Karpas-422 (cell line): Measurements from ENCODE around the gene HLA-DQA1. TPM values are rescaled to one million over a fixed set of nuclear protein-coding genes. Genes with fewer than 3 reads are reported as not detected.
"Not testable (repeated sequence)": the region's sequence is repeated elsewhere in the genome, so short reads cannot be mapped to it uniquely, and the experiment has no call there.

Experiments used
- DNase-seq: peaks from one replicate; pipeline ENCODE4 v3.0.0-alpha.2; 2015
- H2AFZ ChIP-seq: fragments of 200-600 bp; sonication (generic); 2 replicates; pipeline ENCODE4 v1.6.1; 2014; ENCODE audit warnings: antibody characterized with exemption, low read length, mixed read lengths
- H3K27ac ChIP-seq: fragments of 200-600 bp; sonication (generic); 2 replicates; pipeline ENCODE4 v1.5.1; 2014; ENCODE audit warnings: mild to moderate bottlenecking, low read length, moderate library complexity
- H3K27me3 ChIP-seq: fragments of 200-600 bp; sonication (generic); 2 replicates; pipeline ENCODE4 v1.6.1; 2014; ENCODE audit warnings: low read length, mixed read lengths
- H3K36me3 ChIP-seq: fragments of 200-600 bp; sonication (generic); 2 replicates; pipeline ENCODE4 v1.6.1; 2014; ENCODE audit warnings: low read length, mixed read lengths; ENCODE audit not compliant: insufficient read depth
- H3K4me1 ChIP-seq: fragments of 200-600 bp; sonication (generic); 2 replicates; pipeline ENCODE4 v1.6.1; 2014; ENCODE audit warnings: mild to moderate bottlenecking, low read length, mixed read lengths
- H3K4me2 ChIP-seq: fragments of 200-600 bp; sonication (generic); 2 replicates; pipeline ENCODE4 v1.6.1; 2014; ENCODE audit warnings: low read length, low read depth, mild to moderate bottlenecking; ENCODE audit not compliant: poor library complexity, severe bottlenecking
- H3K4me3 ChIP-seq: fragments of 200-600 bp; sonication (generic); 2 replicates; pipeline ENCODE4 v1.5.1; 2014; ENCODE audit warnings: mild to moderate bottlenecking, antibody characterized with exemption, low read length, mixed read lengths
- H3K79me2 ChIP-seq: fragments of 200-600 bp; sonication (generic); 2 replicates; pipeline ENCODE4 v1.6.1; 2014; ENCODE audit warnings: mild to moderate bottlenecking, low read length, mixed read lengths
- H3K9ac ChIP-seq: fragments of 200-600 bp; sonication (generic); 2 replicates; pipeline ENCODE4 v1.6.0; 2014; ENCODE audit warnings: low read length
- H3K9me2 ChIP-seq: fragments of 200-600 bp; sonication (generic), shearing (Covaris generic); replicated peaks from 2 replicates; pipeline ENCODE4 v1.6.0; 2014; ENCODE audit warnings: mild to moderate bottlenecking, low read length, moderate library complexity; ENCODE audit not compliant: insufficient read depth
- H3K9me3 ChIP-seq: fragments of 300-700, 200-600 bp; sonication (generic); 2 replicates; pipeline ENCODE4 v1.6.1; 2014; ENCODE audit warnings: low read length, mixed read lengths
- H4K20me1 ChIP-seq: fragments of 200-600 bp; sonication (generic); 2 replicates; pipeline ENCODE4 v1.6.1; 2014; ENCODE audit warnings: mild to moderate bottlenecking, antibody characterized with exemption, low read length, low read depth; ENCODE audit not compliant: insufficient read depth
- total RNA-seq: library from RNA; depleted of rRNA; stranded (reverse); fragments of >200 nt; shearing (Covaris generic); gene quantifications from 2 replicates; pipeline ENCODE4 v1.2.3, GENCODE V29; 2014; ENCODE audit warnings: low replicate concordance

HLA-DQA1 gene
- total RNA-seq, 1 experiment from 2014 or later = 309 TPM

DNA sequence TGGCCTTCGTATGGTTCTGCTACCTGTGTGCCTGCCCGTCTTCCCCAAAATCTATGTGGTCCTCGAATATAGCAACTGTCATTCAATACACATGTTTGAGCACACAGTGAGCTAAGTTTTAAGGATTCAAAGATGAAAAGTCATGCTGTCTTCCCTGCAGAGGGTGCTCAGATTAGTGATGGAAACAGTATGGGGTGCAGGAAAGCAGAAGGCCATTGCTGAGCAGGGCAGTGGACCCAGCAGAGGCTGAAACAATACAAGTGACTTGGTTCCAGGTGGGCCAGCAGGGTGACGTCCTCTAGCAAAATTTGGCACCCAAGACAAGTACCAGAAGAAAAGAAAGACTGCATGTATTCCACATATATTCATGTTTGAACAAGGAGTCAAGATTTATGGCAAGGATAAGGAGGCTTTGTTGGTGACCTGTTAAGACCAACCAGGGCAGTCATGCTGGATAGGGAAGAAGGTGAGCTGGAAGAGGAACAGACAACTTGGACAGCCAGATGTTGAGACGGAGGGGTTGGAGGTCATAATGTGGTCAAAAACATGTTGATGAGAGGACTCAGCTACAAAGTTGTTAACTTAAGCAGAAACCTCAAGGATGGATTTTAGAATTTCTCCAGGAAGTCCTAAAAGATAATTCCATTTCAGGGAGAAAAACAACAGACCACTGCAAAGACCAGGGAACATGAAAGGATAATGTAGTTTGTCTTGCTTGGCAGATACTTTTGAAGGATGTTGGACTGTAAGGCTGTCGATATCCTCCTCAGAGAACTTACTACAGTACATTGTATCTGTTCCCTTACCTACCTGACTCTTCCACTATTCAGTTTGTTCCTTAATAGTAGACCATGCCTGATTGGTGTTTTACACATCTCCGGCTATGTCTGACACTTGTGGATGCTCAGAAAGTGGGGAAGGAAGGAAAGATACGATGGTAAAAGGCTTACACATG, 2.5 kb downstream of the HLA-DQA1 start:
- Histone ChIP-seq H3K9ac (0 out of 2 replicates have a peak overlapping the region, but pooled peaks have one; percentile 85), H3K4me3 (peak overlapping the region; percentile 76; the same call in 1 of the 2 replicates), H3K4me2 (peak overlapping the region; percentile 95)

DNA sequence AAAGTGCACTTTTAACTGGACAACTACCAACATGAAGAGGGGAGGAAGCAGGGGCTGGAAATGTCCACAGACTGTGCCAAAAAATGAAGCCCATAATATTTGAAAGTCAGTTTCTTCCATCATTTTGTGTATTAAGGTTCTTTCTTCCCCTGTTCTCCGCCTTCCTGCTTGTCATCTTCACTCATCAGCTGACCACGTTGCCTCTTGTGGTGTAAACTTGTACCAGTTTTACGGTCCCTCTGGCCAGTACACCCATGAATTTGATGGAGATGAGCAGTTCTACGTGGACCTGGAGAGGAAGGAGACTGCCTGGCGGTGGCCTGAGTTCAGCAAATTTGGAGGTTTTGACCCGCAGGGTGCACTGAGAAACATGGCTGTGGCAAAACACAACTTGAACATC, 3.9 kb downstream of the HLA-DQA1 start:
- Histone ChIP-seq H3K36me3 (peaks cover 23% of the 10 kb centered on the region), H3K4me1 (peaks cover 39% of the 10 kb centered on the region), H3K9me3 (no peaks in the 10 kb centered on the region), H3K27me3 (no peaks in the 10 kb centered on the region), H3K9ac (no peak overlapping the region), H4K20me1 (no peaks in the 10 kb centered on the region), H3K9me2 (no peaks in the 10 kb centered on the region), H3K79me2 (peaks cover 28% of the 10 kb centered on the region), H3K27ac (no peak overlapping the region), H2AFZ (no peak overlapping the region), H3K4me2 (no peak overlapping the region), H3K4me3 (no peak overlapping the region)
- DNase-seq = no peak

More for the DNA sequence above, 2.5 kb downstream of the HLA-DQA1 start:
- peak overlapping the region; percentile 76 for H3K27ac ChIP-seq
- H3K4me1 ChIP-seq = peaks cover 52% of the 10 kb centered on the region
- no peaks in the 10 kb centered on the region for H3K27me3 ChIP-seq
- H3K36me3 ChIP-seq = peaks cover 19% of the 10 kb centered on the region
- H3K9me2 ChIP-seq = no peaks in the 10 kb centered on the region
- peak; percentile 39 for DNase-seq
- H4K20me1 ChIP-seq = no peaks in the 10 kb centered on the region
- H2AFZ ChIP-seq = no peak overlapping the region
- H3K79me2 ChIP-seq = peaks cover 28% of the 10 kb centered on the region
- H3K9me3 ChIP-seq = no peaks in the 10 kb centered on the region

DNA sequence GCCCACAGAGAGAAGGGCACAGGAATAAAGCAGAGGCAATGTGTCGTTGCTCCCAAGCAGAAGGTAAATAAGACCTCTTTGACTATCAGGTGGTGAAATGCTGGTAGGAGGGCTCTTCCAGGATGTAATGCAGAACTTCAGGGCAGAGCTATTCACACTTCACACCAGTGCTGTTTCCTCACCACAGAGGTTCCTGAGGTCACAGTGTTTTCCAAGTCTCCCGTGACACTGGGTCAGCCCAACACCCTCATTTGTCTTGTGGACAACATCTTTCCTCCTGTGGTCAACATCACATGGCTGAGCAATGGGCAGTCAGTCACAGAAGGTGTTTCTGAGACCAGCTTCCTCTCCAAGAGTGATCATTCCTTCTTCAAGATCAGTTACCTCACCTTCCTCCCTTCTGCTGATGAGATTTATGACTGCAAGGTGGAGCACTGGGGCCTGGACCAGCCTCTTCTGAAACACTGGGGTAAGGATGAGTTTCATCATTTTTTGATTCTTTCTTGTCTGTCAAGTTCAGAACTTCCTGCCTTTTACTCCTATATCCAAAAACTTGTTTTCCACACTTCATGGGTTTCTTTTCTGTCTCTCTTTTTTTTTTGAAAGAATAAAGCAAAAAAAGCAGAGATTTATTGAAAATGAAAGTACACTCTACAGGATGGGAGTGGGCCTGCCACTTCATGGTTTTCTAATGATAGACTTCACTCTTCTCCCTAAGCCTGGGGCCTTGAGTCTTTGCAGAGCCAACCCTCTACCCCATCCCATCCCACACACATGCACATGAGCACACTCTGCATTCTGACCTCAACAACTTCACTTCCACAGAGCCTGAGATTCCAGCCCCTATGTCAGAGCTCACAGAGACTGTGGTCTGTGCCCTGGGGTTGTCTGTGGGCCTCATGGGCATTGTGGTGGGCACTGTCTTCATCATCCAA, 4.8 kb downstream of the HLA-DQA1 start:
- DNase-seq = peak; percentile 37
- not testable (repeated sequence) for H3K27ac ChIP-seq, H3K4me2 ChIP-seq, H3K9ac ChIP-seq, H3K4me3 ChIP-seq, H4K20me1 ChIP-seq, H3K27me3 ChIP-seq, H3K9me3 ChIP-seq, H2AFZ ChIP-seq, H3K9me2 ChIP-seq
- Histone ChIP-seq H3K79me2 (peaks cover 28% of the 10 kb centered on the region), H3K4me1 (peaks cover 30% of the 10 kb centered on the region), H3K36me3 (peaks cover 23% of the 10 kb centered on the region)

DNA sequence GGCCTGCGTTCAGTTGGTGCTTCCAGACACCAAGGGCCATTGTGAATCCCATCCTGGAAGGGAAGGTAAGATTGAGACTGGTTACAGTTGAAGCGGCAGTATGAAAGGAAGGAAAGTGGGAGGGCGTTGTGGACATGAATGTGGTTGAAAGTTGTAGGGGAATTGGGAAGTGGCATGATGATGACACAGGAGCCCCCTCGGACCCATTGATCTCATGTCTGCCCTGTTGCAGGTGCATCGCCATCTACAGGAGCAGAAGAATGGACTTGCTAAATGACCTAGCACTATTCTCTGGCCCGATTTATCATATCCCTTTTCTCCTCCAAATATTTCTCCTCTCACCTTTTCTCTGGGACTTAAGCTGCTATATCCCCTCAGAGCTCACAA, 5.5 kb downstream of the HLA-DQA1 start:
- Histone ChIP-seq H3K9ac (no peak overlapping the region), H3K79me2 (peaks cover 22% of the 10 kb centered on the region), H3K9me3 (no peaks in the 10 kb centered on the region), H3K4me2 (no peak overlapping the region), H2AFZ (no peak overlapping the region), H3K27me3 (no peaks in the 10 kb centered on the region), H4K20me1 (no peaks in the 10 kb centered on the region), H3K4me1 (peaks cover 27% of the 10 kb centered on the region), H3K27ac (no peak overlapping the region), H3K36me3 (peaks cover 23% of the 10 kb centered on the region), H3K4me3 (no peak overlapping the region), H3K9me2 (no peaks in the 10 kb centered on the region)
- DNase-seq = no peak

DNA sequence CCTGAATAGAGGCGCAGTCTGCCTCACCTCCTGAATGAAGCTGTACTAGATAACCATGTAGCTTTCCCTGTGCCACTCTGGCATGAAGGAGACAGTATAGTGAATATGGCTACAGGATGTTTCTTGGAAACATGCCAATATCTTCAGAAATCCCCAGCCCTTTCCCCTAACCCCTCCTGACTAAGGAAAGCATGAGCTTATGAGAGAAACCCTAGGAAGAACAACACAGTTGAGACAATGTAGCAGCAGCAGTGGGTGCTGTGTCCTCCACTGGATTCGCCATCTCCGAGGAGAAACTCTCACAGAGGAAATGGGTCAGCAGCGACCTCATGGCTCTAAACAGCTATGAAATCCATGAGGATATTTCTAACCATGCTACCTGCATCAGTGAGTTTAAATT, 6.7 kb downstream of the HLA-DQA1 start:
- Histone ChIP-seq H3K9me2 (no peaks in the 10 kb centered on the region), H4K20me1 (no peaks in the 10 kb centered on the region), H3K9ac (no peak overlapping the region), H3K36me3 (peaks cover 23% of the 10 kb centered on the region), H3K4me3 (no peak overlapping the region), H3K4me2 (no peak overlapping the region), H3K79me2 (peaks cover 15% of the 10 kb centered on the region), H2AFZ (no peak overlapping the region), H3K4me1 (peaks cover 15% of the 10 kb centered on the region), H3K9me3 (no peaks in the 10 kb centered on the region), H3K27ac (no peak overlapping the region), H3K27me3 (no peaks in the 10 kb centered on the region)
- DNase-seq = peak; percentile 36

DNA sequence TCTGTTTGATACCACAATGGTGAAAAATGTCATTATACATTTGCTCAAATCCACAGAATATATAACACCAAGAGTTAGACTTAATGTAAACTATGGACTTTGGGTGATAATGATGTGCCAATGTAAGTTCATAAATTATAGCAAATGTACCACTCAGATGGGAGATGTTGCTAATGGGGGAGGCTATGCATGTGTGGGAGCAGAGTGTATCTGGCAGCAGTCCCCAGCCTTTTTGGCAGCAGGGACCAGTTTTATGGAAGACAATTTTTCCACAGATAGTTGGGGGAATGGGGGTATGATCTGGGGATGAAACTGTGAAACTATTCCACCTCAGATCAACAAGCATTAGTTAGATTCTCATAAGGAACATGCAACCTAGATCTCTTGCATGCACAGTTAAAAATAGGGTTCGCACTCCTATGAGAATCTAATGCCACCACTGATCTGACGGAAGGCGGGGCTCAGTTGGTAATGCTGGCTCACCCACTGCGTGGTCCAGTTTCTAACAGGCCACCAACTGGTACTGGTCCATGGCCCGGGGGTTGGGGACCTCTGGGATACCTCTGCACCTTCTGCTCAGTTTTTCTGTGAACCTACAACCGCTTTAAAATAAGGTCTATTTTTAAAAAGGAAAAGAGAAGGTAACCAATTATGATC, 8.0 kb downstream of the HLA-DQA1 start:
- H3K27me3 ChIP-seq = no peaks in the 10 kb centered on the region
- no peak overlapping the region for H3K4me3 ChIP-seq
- DNase-seq = peak; percentile 29
- H3K4me1 ChIP-seq = peaks cover 3% of the 10 kb centered on the region
- peaks cover 15% of the 10 kb centered on the region for H3K36me3 ChIP-seq
- peaks cover 2% of the 10 kb centered on the region for H3K79me2 ChIP-seq
- H3K9ac ChIP-seq = no peak overlapping the region
- no peaks in the 10 kb centered on the region for H4K20me1 ChIP-seq
- H2AFZ ChIP-seq = no peak overlapping the region
- no peaks in the 10 kb centered on the region for H3K9me2 ChIP-seq
- H3K27ac ChIP-seq = no peak overlapping the region
- H3K4me2 ChIP-seq = no peak overlapping the region
- H3K9me3 ChIP-seq = no peaks in the 10 kb centered on the region

DNA sequence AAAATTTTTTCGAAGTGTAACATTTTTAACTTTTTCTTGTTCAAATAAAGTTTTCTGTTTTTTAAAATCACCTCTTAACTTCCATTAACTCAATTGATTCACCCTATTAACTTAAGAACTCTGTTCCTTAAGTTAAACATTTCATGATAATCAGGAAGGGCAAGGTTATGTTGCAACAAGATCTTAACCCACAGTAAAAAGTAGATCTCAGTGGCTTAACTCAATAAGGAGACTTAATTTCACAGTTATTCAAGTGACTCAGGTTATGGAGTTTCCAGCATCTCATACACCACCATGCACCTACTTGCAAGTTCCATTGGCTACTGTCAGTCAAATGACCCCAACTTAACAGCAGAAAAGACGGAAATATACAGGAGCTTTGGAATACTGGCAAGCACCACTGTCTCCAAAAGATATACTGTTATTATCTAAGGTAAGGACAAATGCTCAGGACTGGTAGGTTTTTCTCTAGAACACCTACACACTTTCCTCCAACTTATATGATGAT, 18.1 kb downstream of the HLA-DQA1 start:
- Histone ChIP-seq H2AFZ (no peak overlapping the region), H3K27me3 (no peaks in the 10 kb centered on the region), H4K20me1 (no peaks in the 10 kb centered on the region), H3K4me2 (no peak overlapping the region), H3K79me2 (no peaks in the 10 kb centered on the region), H3K36me3 (peaks cover 6% of the 10 kb centered on the region; the same call in 1 of the 2 replicates), H3K9me3 (no peaks in the 10 kb centered on the region), H3K9ac (no peak overlapping the region), H3K27ac (peak overlapping the region; percentile 65), H3K9me2 (no peaks in the 10 kb centered on the region), H3K4me3 (no peak overlapping the region), H3K4me1 (peaks cover 30% of the 10 kb centered on the region)
- DNase-seq = peak; percentile 41
